ENCODE measurements around the gene ENTHD1. TPM values are rescaled to one million over a fixed set of nuclear protein-coding genes. Genes with fewer than 3 reads are reported as not detected.
"Not testable (repeated sequence)": the region's sequence is repeated elsewhere in the genome, so short reads cannot be mapped to it uniquely, and the experiment has no call there.

ENTHD1 gene
- total and polyA plus RNA-seq, 8 donors: not detected

GRCh38 chr22:39871008-39871798, 22.4 kb downstream of the ENTHD1 start:
- 48 to 56% (median 52%) methylated on average over 5 of the region's 5 CpGs for WGBS, 5 donors
- H3K4me3 ChIP-seq: no peak overlapping the region
- no peak overlapping the region for H3K27ac ChIP-seq
- H3K4me1 ChIP-seq: no peaks in the 10 kb centered on the region
- TF ChIP-seq POLR2A (IDR thresholded peaks at IDR 0.05) (no peak), CTCF (IDR thresholded peaks at IDR 0.05) (no peak), EP300 (IDR thresholded peaks at IDR 0.05) (no peak), POLR2AphosphoS5 (IDR thresholded peaks at IDR 0.05) (no peak)
- intact Hi-C loops (cut with DNase I; ENCODE audit: low total_unique reads): no loop called here
- DNase-seq: peak in 1 of 2 donors; percentile 3
- H3K36me3 ChIP-seq: no peaks in the 10 kb centered on the region
- no peaks in the 10 kb centered on the region for H3K27me3 ChIP-seq
- no peaks in the 10 kb centered on the region for H3K9me3 ChIP-seq

GRCh38 chr22:39869797-39870196, 23.8 kb downstream of the ENTHD1 start:
- 89 to 97% (median 96%) methylated on average over 2 of the region's 2 CpGs for WGBS, 5 donors
- H3K9me3 ChIP-seq; DNase-seq; H3K27me3 ChIP-seq; H3K36me3 ChIP-seq; H3K4me3 ChIP-seq; H3K27ac ChIP-seq; H3K4me1 ChIP-seq; intact Hi-C loops (cut with DNase I; ENCODE audit: low total_unique reads): not testable (repeated sequence)

GRCh38 chr22:39868741-39869140, 24.8 kb downstream of the ENTHD1 start:
- Histone ChIP-seq H3K27me3 (no peaks in the 10 kb centered on the region), H3K36me3 (no peaks in the 10 kb centered on the region), H3K27ac (no peak overlapping the region), H3K9me3 (no peaks in the 10 kb centered on the region), H3K4me3 (no peak overlapping the region), H3K4me1 (no peaks in the 10 kb centered on the region)
- 22 to 56% (median 53%) methylated on average over 1 of the region's 1 CpG for WGBS, 5 donors
- intact Hi-C loops (cut with DNase I; ENCODE audit: low total_unique reads): no loop called here
- no peak for DNase-seq
- TF ChIP-seq POLR2AphosphoS5 (IDR thresholded peaks at IDR 0.05) (no peak), CTCF (IDR thresholded peaks at IDR 0.05) (no peak), EP300 (IDR thresholded peaks at IDR 0.05) (no peak), POLR2A (IDR thresholded peaks at IDR 0.05) (no peak)

GRCh38 chr22:39859903-39860588, 33.5 kb downstream of the ENTHD1 start:
- Histone ChIP-seq H3K4me3 (no peak overlapping the region), H3K36me3 (no peaks in the 10 kb centered on the region), H3K9me3 (no peaks in the 10 kb centered on the region), H3K27ac (no peak overlapping the region), H3K27me3 (peaks cover 0 to 7% (median 0%) of the 10 kb centered on the region in 3 donors), H3K4me1 (no peaks in the 10 kb centered on the region)
- DNase-seq: no peak
- intact Hi-C loops (cut with DNase I; ENCODE audit: low total_unique reads): no loop called here
- 59 to 65% (median 62%) methylated on average over 7 of the region's 7 CpGs for WGBS, 5 donors
- no peak for TF ChIP-seq CTCF (IDR thresholded peaks at IDR 0.05)
- no peak for TF ChIP-seq POLR2AphosphoS5 (IDR thresholded peaks at IDR 0.05)
- no peak for TF ChIP-seq POLR2A (IDR thresholded peaks at IDR 0.05)
- TF ChIP-seq EP300 (IDR thresholded peaks at IDR 0.05): no peak

- 74 to 85% (median 81%) methylated on average over 4 of the region's 4 CpGs for WGBS, 5 donors
- Histone ChIP-seq H3K27me3 (peaks cover 0 to 3% (median 0%) of the 10 kb centered on the region in 3 donors), H3K27ac (no peak overlapping the region), H3K4me1 (no peaks in the 10 kb centered on the region), H3K36me3 (no peaks in the 10 kb centered on the region), H3K4me3 (no peak overlapping the region), H3K9me3 (no peaks in the 10 kb centered on the region)
- no peak for DNase-seq
- TF ChIP-seq POLR2A (IDR thresholded peaks at IDR 0.05) (no peak), EP300 (IDR thresholded peaks at IDR 0.05) (no peak), CTCF (IDR thresholded peaks at IDR 0.05) (no peak), POLR2AphosphoS5 (IDR thresholded peaks at IDR 0.05) (no peak)
- intact Hi-C loops (cut with DNase I; ENCODE audit: low total_unique reads): no loop called here
Observed at GRCh38 chr22:39856588-39856987, 37.0 kb downstream of the ENTHD1 start.

Measured in stomach (tissue), 9 donors.